ENCODE results near the gene ABCB4. TPM values are rescaled to one million over a fixed set of nuclear protein-coding genes. Genes with fewer than 3 reads are reported as not detected.

ABCB4 gene
- total RNA-seq, 1 experiment from 2014 or later: 0.20 TPM

DNA sequence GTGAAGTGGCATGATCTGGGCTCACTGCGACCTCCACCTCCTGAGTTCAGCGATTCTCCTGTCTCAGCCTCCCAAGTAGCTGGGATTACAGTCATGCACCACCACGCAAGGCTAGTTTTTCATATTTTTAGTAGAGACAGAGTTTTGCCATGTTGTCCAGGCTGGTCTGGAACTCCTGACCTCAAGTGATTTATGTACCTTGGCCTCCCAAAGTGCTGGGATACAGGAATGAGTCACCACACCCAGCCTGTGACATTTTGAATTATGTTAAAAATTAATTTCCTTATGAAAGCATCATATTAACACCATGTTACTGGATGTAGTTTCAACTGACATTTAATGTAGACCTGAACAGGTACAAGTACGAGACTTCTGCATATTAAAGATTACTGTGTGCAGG, 24.3 kb downstream of the ABCB4 start:
- Histone ChIP-seq H3K27me3 (ENCODE audit: insufficient read depth, low read length) (no peaks in the 10 kb centered on the region), H4K20me1 (ENCODE audit: control insufficient read depth, insufficient read depth, insufficient read length) (no peaks in the 10 kb centered on the region), H3K4me2 (ENCODE audit: insufficient read depth, insufficient read length, low read length) (no peak overlapping the region), H3T11ph (ENCODE audit: low read length) (no peak overlapping the region), H3K18ac (ENCODE audit: insufficient read length, low read depth, low read length) (no peak overlapping the region), H3K23ac (ENCODE audit: insufficient read length, low read depth, low read length) (no peak overlapping the region), H3K9me3 (ENCODE audit: control insufficient read depth, low read depth, low read length) (no peaks in the 10 kb centered on the region), H2BK15ac (ENCODE audit: low read depth, low read length) (no peak overlapping the region), H3K23me2 (ENCODE audit: insufficient read length, low read depth, low read length, poor library complexity, severe bottlenecking) (no peaks in the 10 kb centered on the region), H2AFZ (ENCODE audit: low read length) (no peak overlapping the region), H3K9ac (ENCODE audit: extremely low read depth, insufficient read length, low read length) (no peak overlapping the region), H2BK120ac (ENCODE audit: low read depth, low read length, poor library complexity, severe bottlenecking) (no peak overlapping the region), H4K8ac (replicated peaks; ENCODE audit: insufficient read length, low read depth, low read length) (no peak overlapping the region), H3K27ac (ENCODE audit: insufficient read length, low read depth, low read length) (no peak overlapping the region), H2BK12ac (ENCODE audit: insufficient read length, low read depth, low read length) (no peak overlapping the region), H3K4me1 (ENCODE audit: insufficient read depth, low read length) (no peaks in the 10 kb centered on the region), H4K5ac (ENCODE audit: insufficient read length, low read depth, low read length) (no peak overlapping the region), H3K14ac (ENCODE audit: insufficient read depth, low read length) (no peak overlapping the region), H2BK20ac (ENCODE audit: low read depth, low read length, poor library complexity, severe bottlenecking) (no peak overlapping the region), H3K79me1 (ENCODE audit: insufficient read depth, low read depth, low read length, poor library complexity, severe bottlenecking) (no peaks in the 10 kb centered on the region), H2BK5ac (ENCODE audit: insufficient read length, low read length) (no peak overlapping the region), H3K79me2 (ENCODE audit: insufficient read depth, low read length) (no peaks in the 10 kb centered on the region), H3K4ac (ENCODE audit: low read depth, low read length) (no peak overlapping the region), H2AK5ac (ENCODE audit: insufficient read length, low read length) (no peak overlapping the region), H3K56ac (ENCODE audit: insufficient read length, low read depth, low read length) (no peak overlapping the region), H4K91ac (ENCODE audit: insufficient read length, low read depth, low read length) (no peak overlapping the region)
- H3K27ac Mint-ChIP-seq: no peak overlapping the region
- no peak overlapping the region for H3K4me3 Mint-ChIP-seq
- no peaks in the 10 kb centered on the region for H3K27me3 Mint-ChIP-seq (ENCODE audit: low read depth)
- peaks cover 10 to 13% of the 10 kb centered on the region in 2 experiments for H3K4me1 Mint-ChIP-seq
- H3K36me3 Mint-ChIP-seq (ENCODE audit: insufficient read depth in 1 of 3, low read depth in 3 of 3): no peaks in the 10 kb centered on the region
- TF ChIP-seq, protein P1, sequence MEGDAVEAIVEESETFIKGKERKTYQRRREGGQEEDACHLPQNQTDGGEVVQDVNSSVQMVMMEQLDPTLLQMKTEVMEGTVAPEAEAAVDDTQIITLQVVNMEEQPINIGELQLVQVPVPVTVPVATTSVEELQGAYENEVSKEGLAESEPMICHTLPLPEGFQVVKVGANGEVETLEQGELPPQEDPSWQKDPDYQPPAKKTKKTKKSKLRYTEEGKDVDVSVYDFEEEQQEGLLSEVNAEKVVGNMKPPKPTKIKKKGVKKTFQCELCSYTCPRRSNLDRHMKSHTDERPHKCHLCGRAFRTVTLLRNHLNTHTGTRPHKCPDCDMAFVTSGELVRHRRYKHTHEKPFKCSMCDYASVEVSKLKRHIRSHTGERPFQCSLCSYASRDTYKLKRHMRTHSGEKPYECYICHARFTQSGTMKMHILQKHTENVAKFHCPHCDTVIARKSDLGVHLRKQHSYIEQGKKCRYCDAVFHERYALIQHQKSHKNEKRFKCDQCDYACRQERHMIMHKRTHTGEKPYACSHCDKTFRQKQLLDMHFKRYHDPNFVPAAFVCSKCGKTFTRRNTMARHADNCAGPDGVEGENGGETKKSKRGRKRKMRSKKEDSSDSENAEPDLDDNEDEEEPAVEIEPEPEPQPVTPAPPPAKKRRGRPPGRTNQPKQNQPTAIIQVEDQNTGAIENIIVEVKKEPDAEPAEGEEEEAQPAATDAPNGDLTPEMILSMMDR (conservative IDR thresholded peaks at IDR 0.05): no peak
- no peak for DNase-seq
- WGBS (ENCODE audit: extremely low coverage, insufficient read length, low lambda C conversion rate): no CpG with 5 or more reads among the region's 4 CpGs
- no peaks in the 10 kb centered on the region for H3K9me3 Mint-ChIP-seq
